NCI-H2107 treated with DMSO at 0.1 percent for 48 hours (cell line): Measurements from ENCODE around the gene RPTOR.

ENCODE experiments used
- DNase-seq: peaks from one replicate; lab custom pipeline; 2025; ENCODE audit not compliant: unreplicated experiment; lab: John Stamatoyannopoulos, UW

The RPTOR gene

GRCh38 chr17:80775863-80776262, 231.2 kb downstream of the RPTOR start:
- no peak for DNase-seq

- no peak for DNase-seq
These were observed 232.6 kb downstream of the RPTOR start for GRCh38 chr17:80777274-80777673.

- DNase-seq, result no peak
These were observed 234.1 kb downstream of the RPTOR start for GRCh38 chr17:80778716-80779115.

GRCh38 chr17:80779336-80779735, 234.7 kb downstream of the RPTOR start:
- no peak for DNase-seq

GRCh38 chr17:80779961-80780380, 235.3 kb downstream of the RPTOR start:
- DNase-seq, result no peak

GRCh38 chr17:80780381-80781198, 236.0 kb downstream of the RPTOR start:
- DNase-seq, result no peak

GRCh38 chr17:80781211-80781610, 236.6 kb downstream of the RPTOR start:
- no peak for DNase-seq

GRCh38 chr17:80781807-80782277, 237.2 kb downstream of the RPTOR start:
- DNase-seq, result no peak

- no peak for DNase-seq
These were observed 238.1 kb downstream of the RPTOR start for GRCh38 chr17:80782536-80783427.

- no peak for DNase-seq
These were observed 238.8 kb downstream of the RPTOR start for GRCh38 chr17:80783486-80783885.

GRCh38 chr17:80783971-80784370, 239.3 kb downstream of the RPTOR start:
- DNase-seq, result no peak

GRCh38 chr17:80785477-80786178, 241.0 kb downstream of the RPTOR start:
- peak; percentile 88 for DNase-seq

- peak; percentile 88 for DNase-seq
These were observed 241.8 kb downstream of the RPTOR start for GRCh38 chr17:80786470-80786869.

- no peak for DNase-seq
These were observed 242.2 kb downstream of the RPTOR start for GRCh38 chr17:80786887-80787286.

- no peak for DNase-seq
These were observed 243.2 kb downstream of the RPTOR start for GRCh38 chr17:80787881-80788280.

- DNase-seq, result no peak
These were observed 244.8 kb downstream of the RPTOR start for GRCh38 chr17:80789356-80789902.

GRCh38 chr17:80790021-80790765, 245.6 kb downstream of the RPTOR start:
- DNase-seq, result no peak

GRCh38 chr17:80790981-80791742, 246.5 kb downstream of the RPTOR start:
- no peak for DNase-seq

GRCh38 chr17:80791758-80792284, 247.2 kb downstream of the RPTOR start:
- DNase-seq, result no peak
